GM23248 (cell line): Measurements from ENCODE around the gene POLG. TPM values are rescaled to one million over a fixed set of nuclear protein-coding genes. Genes with fewer than 3 reads are reported as not detected.

Experiments
- DNase-seq: peaks from one replicate; pipeline ENCODE4 v3.0.0-alpha.2; 2015
- H2AFZ ChIP-seq: fragments of 200-600 bp; sonication (generic); 2 replicates; pipeline ENCODE4 v1.6.1; 2016; ENCODE audit warnings: antibody characterized with exemption
- H3F3A ChIP-seq: fragments of 200-600 bp; sonication (generic); 2 replicates; pipeline ENCODE4 v1.6.1; 2016; ENCODE audit warnings: mild to moderate bottlenecking, antibody characterized with exemption, mixed run types; ENCODE audit not compliant: insufficient read depth
- H3K27ac ChIP-seq: fragments of 200-600 bp; sonication (generic); 2 replicates; pipeline ENCODE4 v1.5.1; 2016; ENCODE audit warnings: mild to moderate bottlenecking
- H3K27me3 ChIP-seq: fragments of 200-600 bp; sonication (generic); replicated peaks from 2 replicates; pipeline ENCODE4 v1.6.1; 2016; ENCODE audit warnings: mild to moderate bottlenecking; ENCODE audit not compliant: insufficient read depth
- H3K36me3 ChIP-seq: fragments of 200-600 bp; sonication (generic); 2 replicates; pipeline ENCODE4 v1.6.1; 2016; ENCODE audit warnings: low read depth, mild to moderate bottlenecking
- H3K4me1 ChIP-seq: fragments of 200-600 bp; sonication (generic); 2 replicates; pipeline ENCODE4 v1.6.1; 2016; ENCODE audit warnings: mild to moderate bottlenecking; ENCODE audit not compliant: insufficient read depth
- H3K4me2 ChIP-seq: fragments of 200-600 bp; sonication (generic); one replicate; pipeline ENCODE4 v1.6.1; 2016; ENCODE audit warnings: mild to moderate bottlenecking; ENCODE audit not compliant: unreplicated experiment
- H3K4me3 ChIP-seq: fragments of 200-600 bp; sonication (generic); 2 replicates; pipeline ENCODE4 v1.5.1; 2016; ENCODE audit warnings: mild to moderate bottlenecking
- H3K79me2 ChIP-seq: fragments of 200-600 bp; sonication (generic); 2 replicates; pipeline ENCODE4 v1.6.1; 2016; ENCODE audit warnings: mild to moderate bottlenecking; ENCODE audit not compliant: insufficient read depth
- H3K9ac ChIP-seq: fragments of 200-600 bp; sonication (generic); 2 replicates; pipeline ENCODE4 v1.6.1; 2016; ENCODE audit warnings: mild to moderate bottlenecking
- H3K9me2 ChIP-seq: fragments of 200-600 bp; sonication (generic); 2 replicates; pipeline ENCODE4 v1.6.1; 2016; ENCODE audit warnings: mixed run types, mild to moderate bottlenecking, moderate library complexity; ENCODE audit not compliant: insufficient read depth
- H3K9me3 ChIP-seq: fragments of 200-600 bp; sonication (generic); one replicate; pipeline ENCODE4 v1.6.1; 2017; ENCODE audit warnings: low read depth
- H4K20me1 ChIP-seq: fragments of 200-600 bp; sonication (generic); 2 replicates; pipeline ENCODE4 v1.6.0; 2016; ENCODE audit not compliant: insufficient read depth
- EZH2 ChIP-seq: fragments of 200-600 bp; sonication (generic); IDR thresholded peaks from 2 replicates; pipeline ENCODE4 v1.6.1; 2018; ENCODE audit warnings: antibody characterized with exemption, mild to moderate bottlenecking; ENCODE audit not compliant: insufficient read depth, poor library complexity, severe bottlenecking
- EZH2phosphoT487 ChIP-seq: fragments of 200-600 bp; sonication (generic); IDR thresholded peaks from 2 replicates; pipeline ENCODE4 v1.6.1; 2018; ENCODE audit warnings: antibody characterized with exemption, moderate library complexity, mild to moderate bottlenecking, low read depth; ENCODE audit not compliant: insufficient read depth
- WGBS, 2 experiments: methylation state at CpG; one replicate each; pipeline ENCODE4 v1.1.6; 2015 to 2017; ENCODE audit warnings: low lambda C conversion rate in 2 of 2, low coverage in 1 of 2; ENCODE audit errors: missing lambda C conversion rate in 2 of 2; 5-methylcytosine and 5-hydroxymethylcytosine counted together
- in situ Hi-C: fragments of 300-500 bp; cut with MboI; formaldehyde crosslinking; loops from 2 replicates; pipeline ENCODE4 v1.15.0; 2020
- polyA plus RNA-seq: library from polyadenylated mRNA; unstranded; fragments of >200 nt; fragmentation: Nextera tagmentation; extraction: Ambion mirVana; gene quantifications from 2 replicates; pipeline ENCODE4 v1.2.1, GENCODE V29; 2016
- total RNA-seq: library from RNA; depleted of rRNA; stranded (reverse); fragments of >200 nt; shearing (Covaris generic); gene quantifications from 2 replicates; pipeline ENCODE4 v1.2.3, GENCODE V29; 2014

The POLG gene
- total and polyA plus RNA-seq, 2 experiments from 2014 or later = 18.7 to 66.7 TPM

GRCh38 chr15:89377842-89378295, 43.2 kb upstream of the POLG start:
- Histone ChIP-seq H3K79me2 (no peaks in the 10 kb centered on the region), H2AFZ (no peak overlapping the region), H3K27ac (no peak overlapping the region), H3K4me3 (no peak overlapping the region), H3K9ac (no peak overlapping the region), H3K27me3 (peaks cover 95% of the 10 kb centered on the region), H3F3A (no peaks in the 10 kb centered on the region), H4K20me1 (no peaks in the 10 kb centered on the region), H3K9me3 (no peaks in the 10 kb centered on the region), H3K36me3 (no peaks in the 10 kb centered on the region), H3K9me2 (no peaks in the 10 kb centered on the region), H3K4me2 (no peak overlapping the region), H3K4me1 (no peaks in the 10 kb centered on the region)
- 7 to 9% methylated on average over 26 to 28 of the region's 30 CpGs for WGBS, 2 experiments
- TF ChIP-seq EZH2phosphoT487 (no peak), EZH2 (no peak)
- DNase-seq = peak; percentile 26
- in situ Hi-C loops = no loop called here

- H3K9ac ChIP-seq = no peak overlapping the region
- H3K4me1 ChIP-seq = no peaks in the 10 kb centered on the region
- no peaks in the 10 kb centered on the region for H3K9me2 ChIP-seq
- peaks cover 95% of the 10 kb centered on the region for H3K27me3 ChIP-seq
- no peaks in the 10 kb centered on the region for H3K36me3 ChIP-seq
- no peaks in the 10 kb centered on the region for H3F3A ChIP-seq
- no peaks in the 10 kb centered on the region for H3K79me2 ChIP-seq
- DNase-seq = no peak
- no peak overlapping the region for H3K27ac ChIP-seq
- TF ChIP-seq EZH2 = no peak
- no peak for TF ChIP-seq EZH2phosphoT487
- H3K9me3 ChIP-seq = no peaks in the 10 kb centered on the region
- no peak overlapping the region for H3K4me2 ChIP-seq
- 14 to 18% methylated on average over 28 to 30 of the region's 31 CpGs for WGBS, 2 experiments
- in situ Hi-C loops = no loop called here
- H2AFZ ChIP-seq = no peak overlapping the region
- no peak overlapping the region for H3K4me3 ChIP-seq
- no peaks in the 10 kb centered on the region for H4K20me1 ChIP-seq
Measured at GRCh38 chr15:89377024-89377841, 42.6 kb upstream of the POLG start.

GRCh38 chr15:89376388-89376787, 41.8 kb upstream of the POLG start:
- TF ChIP-seq EZH2phosphoT487 (no peak), EZH2 (no peak)
- no peak for DNase-seq
- Histone ChIP-seq H3K9me3 (no peaks in the 10 kb centered on the region), H3K36me3 (no peaks in the 10 kb centered on the region), H3K27me3 (peaks cover 93% of the 10 kb centered on the region), H3K79me2 (no peaks in the 10 kb centered on the region), H3K9ac (no peak overlapping the region), H4K20me1 (no peaks in the 10 kb centered on the region), H2AFZ (no peak overlapping the region), H3K4me3 (no peak overlapping the region), H3F3A (no peaks in the 10 kb centered on the region), H3K27ac (no peak overlapping the region), H3K4me1 (no peaks in the 10 kb centered on the region), H3K9me2 (no peaks in the 10 kb centered on the region), H3K4me2 (no peak overlapping the region)
- 26 to 30% methylated on average over 2 of the region's 2 CpGs for WGBS, 2 experiments
- in situ Hi-C loops = no loop called here

GRCh38 chr15:89375093-89376005, 40.7 kb upstream of the POLG start:
- Histone ChIP-seq H3K4me2 (no peak overlapping the region), H3K27ac (no peak overlapping the region), H3K79me2 (no peaks in the 10 kb centered on the region), H3K9me2 (no peaks in the 10 kb centered on the region), H4K20me1 (no peaks in the 10 kb centered on the region), H3F3A (no peaks in the 10 kb centered on the region), H3K27me3 (peaks cover 92% of the 10 kb centered on the region), H3K9ac (no peak overlapping the region), H2AFZ (no peak overlapping the region), H3K36me3 (no peaks in the 10 kb centered on the region), H3K4me3 (no peak overlapping the region), H3K9me3 (no peaks in the 10 kb centered on the region), H3K4me1 (no peaks in the 10 kb centered on the region)
- WGBS, 2 experiments = 30 to 33% methylated on average over 9 of the region's 9 CpGs
- no peak for TF ChIP-seq EZH2phosphoT487
- no peak for TF ChIP-seq EZH2
- no peak for DNase-seq
- in situ Hi-C loops = no loop called here
